Measurements from ENCODE around the gene RHBDD1.

RHBDD1 gene

DNA sequence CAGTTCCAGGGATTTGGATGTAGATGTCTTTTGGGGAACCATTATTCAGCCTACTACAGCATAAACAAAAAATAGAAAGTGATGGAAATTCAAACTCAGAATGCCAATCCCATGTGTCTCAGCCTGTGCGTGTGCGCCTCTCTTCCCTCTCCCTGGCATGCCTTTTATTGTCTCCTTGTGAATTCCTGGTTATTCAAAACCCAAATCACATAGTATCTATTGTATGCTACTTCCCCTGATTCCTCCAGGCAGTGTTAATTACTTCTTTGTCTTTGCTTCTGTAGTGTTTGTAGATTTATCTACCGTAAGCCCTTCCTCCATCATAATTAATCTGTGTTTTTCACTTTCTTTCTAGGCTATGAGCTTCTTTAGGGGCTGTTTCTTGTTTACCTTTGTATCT, 38.9 kb downstream of the RHBDD1 start:
- no peak for DNase-seq
- no peak for TF ChIP-seq POLR2A (IDR thresholded peaks at IDR 0.05; ENCODE audit: low read length)

DNA sequence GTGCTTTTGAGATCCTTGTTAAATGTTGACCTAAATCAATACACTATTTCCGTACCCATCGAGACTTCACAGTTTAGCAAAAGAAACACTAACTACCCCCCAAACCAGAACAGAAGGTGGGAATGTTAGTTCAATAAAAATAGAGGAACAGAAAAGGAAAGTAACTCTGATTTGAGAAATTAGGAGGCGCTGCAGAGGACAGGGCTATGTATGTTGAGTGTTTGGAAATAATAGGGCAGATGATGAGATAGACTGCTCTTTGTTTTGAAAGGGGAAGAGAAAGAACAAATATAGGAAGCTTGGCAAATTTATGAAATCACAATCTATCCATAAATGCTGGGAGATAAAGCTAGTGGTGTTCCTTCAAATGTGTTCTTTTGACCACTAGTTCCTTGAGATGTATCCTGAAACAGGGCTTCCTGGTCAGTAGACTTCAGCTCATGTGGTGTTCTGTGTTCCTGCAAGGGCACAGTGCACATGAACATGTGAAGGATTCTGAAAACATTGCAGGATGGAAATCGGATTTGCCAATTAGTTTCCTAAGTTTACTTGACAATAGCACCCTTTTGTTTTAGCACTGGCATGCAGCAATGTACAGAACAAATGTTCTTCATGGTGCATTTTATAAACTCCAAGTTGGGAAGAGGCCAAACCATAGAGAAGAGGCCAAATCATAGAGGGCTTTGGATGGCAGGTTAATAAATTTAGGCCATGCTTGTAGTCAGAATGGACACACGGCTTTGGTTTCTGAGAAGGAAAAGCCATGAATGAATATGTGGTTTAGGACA, 39.8 kb downstream of the RHBDD1 start:
- no peak for TF ChIP-seq GATA1 (IDR thresholded peaks at IDR 0.05; ENCODE audit: low read depth, low read length)
- no peak for TF ChIP-seq POLR2A (IDR thresholded peaks at IDR 0.05; ENCODE audit: low read length)
- DNase-seq = no peak

DNA sequence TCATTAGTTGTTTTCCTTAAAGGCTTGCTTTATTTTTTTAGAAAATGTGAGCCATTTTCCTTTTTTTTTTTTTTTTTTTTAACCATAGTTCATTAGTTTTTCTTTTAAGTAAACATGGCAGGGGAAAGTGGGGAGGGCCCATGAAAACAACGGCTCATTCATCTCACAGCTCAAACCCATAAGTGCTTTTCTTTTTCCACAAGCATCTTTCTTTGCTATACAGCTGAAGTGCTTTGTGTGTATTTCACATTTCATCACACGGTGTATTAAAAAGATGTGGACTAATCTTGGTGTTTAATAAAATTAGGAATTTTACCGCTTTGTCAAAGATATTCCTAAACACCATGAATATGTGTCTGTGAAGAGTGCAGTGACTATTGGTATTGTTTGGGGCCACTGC, 41.6 kb downstream of the RHBDD1 start:
- TF ChIP-seq POLR2A (IDR thresholded peaks at IDR 0.05; ENCODE audit: low read length) (no peak), GATA1 (IDR thresholded peaks at IDR 0.05; ENCODE audit: low read depth, low read length) (no peak)
- DNase-seq = no peak

DNA sequence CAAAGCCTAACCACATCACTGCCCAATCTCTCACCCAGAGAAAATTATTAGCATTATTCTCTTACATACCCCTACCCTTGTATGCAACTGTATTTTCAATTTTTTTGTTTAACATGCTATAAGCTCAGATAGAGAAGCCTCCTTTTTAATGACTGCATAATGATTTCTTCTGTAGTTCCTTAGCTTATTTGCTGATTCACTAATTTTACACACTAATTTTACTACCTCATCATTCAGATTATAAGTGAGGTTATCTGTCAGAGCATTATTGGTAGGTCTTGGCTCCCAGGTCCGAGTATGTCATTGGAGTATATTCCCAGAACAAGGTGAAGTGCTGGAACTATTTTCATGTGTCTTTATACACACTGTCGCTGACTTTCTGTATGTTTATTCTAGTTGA, 45.4 kb downstream of the RHBDD1 start:
- TF ChIP-seq POLR2A (IDR thresholded peaks at IDR 0.05; ENCODE audit: low read length) (no peak), GATA1 (IDR thresholded peaks at IDR 0.05; ENCODE audit: low read depth, low read length) (no peak)
- no peak for DNase-seq

DNA sequence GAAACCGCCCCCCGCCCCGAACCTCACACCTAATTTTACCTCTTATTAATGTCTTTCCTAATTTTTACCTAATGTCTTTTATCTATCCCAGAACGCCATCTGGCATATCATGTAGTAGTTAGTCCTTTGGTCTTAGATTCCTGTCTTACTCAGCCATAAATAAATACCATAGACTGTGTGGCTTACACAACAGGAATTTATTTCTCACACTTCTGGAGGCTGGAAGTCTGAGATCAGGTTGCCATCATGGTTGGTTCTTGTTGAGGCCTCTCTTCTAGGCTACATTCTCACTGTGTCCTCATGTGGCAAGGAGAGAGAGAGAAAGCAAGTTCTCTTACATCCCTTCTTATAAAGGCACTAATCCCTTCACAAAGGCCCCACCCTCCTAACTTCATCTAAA, 46.8 kb downstream of the RHBDD1 start:
- DNase-seq = no peak
- TF ChIP-seq POLR2A (IDR thresholded peaks at IDR 0.05; ENCODE audit: low read length) (no peak), GATA1 (IDR thresholded peaks at IDR 0.05; ENCODE audit: low read depth, low read length) (no peak)

DNA sequence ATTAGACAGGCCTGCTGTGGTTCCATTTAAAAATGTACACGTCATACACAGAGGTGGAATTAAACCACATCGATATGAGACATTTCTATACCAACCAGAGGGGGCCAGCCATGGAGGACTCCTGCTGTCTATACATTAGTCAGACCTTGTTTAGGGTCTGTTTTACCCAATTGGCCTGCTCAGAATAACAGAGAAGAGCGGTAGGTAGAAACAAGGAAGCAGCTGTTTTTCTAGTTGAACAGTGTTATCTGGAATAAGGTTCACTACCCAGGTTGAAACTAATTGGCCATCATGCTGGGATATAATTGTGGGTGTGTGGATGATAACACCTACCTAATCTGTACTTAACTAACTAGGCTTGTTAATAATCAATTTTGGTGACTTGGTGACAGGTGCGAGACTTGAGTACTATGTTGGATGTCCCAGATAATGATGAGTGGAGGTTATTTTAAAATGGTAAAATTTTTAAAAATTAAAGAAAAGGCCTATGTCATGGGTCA, 47.5 kb downstream of the RHBDD1 start:
- DNase-seq = no peak
- TF ChIP-seq GATA1 (IDR thresholded peaks at IDR 0.05; ENCODE audit: low read depth, low read length) (no peak), POLR2A (IDR thresholded peaks at IDR 0.05; ENCODE audit: low read length) (no peak)

DNA sequence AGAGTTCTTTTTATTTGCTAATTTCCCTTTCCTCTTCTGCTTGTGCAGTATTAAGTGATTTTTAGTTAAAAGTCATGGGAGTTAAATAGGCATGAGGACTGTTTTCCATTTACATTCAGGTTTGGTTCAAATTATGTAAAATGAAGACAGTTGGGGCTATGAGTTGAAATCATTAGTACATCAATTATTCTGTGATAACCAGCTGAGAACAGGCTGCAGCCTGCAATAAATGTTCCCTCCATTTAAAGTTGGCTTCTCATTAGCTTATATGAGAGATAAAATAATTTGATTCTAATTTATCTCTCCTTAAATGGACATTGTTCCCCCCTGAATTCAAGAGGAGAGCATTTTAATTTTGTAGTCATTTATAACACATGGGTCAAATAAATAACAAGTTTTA, 48.3 kb downstream of the RHBDD1 start:
- no peak for DNase-seq

DNA sequence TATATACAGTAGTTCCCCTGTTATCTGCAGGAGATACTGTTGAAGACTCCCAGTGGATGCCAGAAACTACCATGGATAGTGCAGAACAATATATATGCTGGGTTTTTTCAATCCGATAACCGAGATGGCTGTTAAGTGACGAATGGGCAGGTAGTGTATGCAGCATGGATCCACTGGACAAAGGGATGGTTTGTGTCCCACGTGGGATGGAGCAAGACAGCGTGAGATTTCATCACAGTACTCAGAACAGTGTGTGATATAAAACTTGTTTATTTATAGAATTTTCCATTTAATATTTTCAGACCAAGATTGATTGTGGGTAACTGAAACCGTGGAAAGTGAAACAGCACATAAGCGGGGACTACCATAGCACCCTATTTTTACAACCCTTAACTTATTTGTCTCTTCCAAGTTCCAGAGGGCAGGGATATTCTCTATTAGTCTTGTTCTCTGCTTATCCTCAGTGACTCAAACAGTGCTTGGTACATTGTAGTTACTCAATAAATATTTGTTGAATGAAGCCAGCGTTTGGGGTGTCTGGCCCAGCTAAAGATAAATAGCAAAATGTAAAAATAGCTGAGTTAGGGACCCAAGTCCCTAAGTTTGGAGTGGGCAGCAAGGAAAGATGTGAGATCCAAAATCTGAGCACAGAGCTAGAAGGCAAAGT, 50.0 kb downstream of the RHBDD1 start:
- TF ChIP-seq GATA1 (IDR thresholded peaks at IDR 0.05; ENCODE audit: low read depth, low read length) (no peak), POLR2A (IDR thresholded peaks at IDR 0.05; ENCODE audit: low read length) (no peak)
- DNase-seq = no peak

More for the DNA sequence above, 48.3 kb downstream of the RHBDD1 start:
- TF ChIP-seq GATA1 (IDR thresholded peaks at IDR 0.05; ENCODE audit: low read depth, low read length) (no peak), POLR2A (IDR thresholded peaks at IDR 0.05; ENCODE audit: low read length) (no peak)

DNA sequence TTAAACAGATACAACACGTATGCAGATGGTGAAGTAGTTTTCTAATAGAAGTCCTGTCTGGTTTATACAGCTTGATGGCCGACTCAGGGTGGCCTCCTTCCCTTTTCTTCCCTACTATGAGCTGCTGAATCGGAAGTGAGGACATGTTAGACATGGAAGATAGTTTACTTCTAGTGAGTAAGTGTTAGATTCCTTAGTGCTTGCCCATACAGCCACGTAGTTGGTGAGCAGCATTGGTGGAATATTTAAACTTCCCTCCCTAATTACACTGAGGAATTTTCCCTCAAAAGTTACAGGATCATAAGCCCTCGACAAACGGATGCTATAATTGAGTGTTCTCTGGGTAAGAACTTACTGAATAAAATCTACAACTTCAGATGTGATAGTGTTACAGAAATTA, 52.1 kb downstream of the RHBDD1 start:
- TF ChIP-seq GATA1 (IDR thresholded peaks at IDR 0.05; ENCODE audit: low read depth, low read length) (no peak), POLR2A (IDR thresholded peaks at IDR 0.05; ENCODE audit: low read length) (no peak)

DNA sequence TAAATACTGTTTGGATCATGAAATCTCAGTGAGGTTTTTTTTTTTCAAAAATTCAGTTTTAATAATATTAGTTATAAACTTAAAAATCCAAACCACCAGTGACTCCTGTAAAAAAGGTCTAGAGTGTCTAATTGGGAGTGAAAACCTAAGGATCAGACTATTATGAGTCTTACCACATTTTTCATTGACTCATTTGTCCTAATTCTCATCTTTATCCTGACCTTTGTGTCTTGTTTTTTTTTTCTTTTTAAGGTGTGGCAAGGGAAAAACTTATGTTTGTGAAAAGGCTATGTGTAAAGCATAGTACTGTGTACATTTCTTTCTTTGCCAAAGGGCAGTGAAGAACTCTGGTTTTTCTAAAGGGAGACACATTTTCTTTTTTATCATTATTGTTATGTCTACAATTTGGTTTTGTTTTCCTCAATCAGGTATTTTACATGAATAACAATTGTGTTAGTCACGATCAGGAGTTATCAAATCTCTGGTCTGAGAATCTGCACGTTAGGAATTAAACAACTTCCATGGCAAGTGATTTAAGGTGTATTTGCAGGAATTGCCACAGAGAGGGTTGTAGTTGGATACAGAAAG, 52.6 kb downstream of the RHBDD1 start:
- no peak for TF ChIP-seq GATA1 (IDR thresholded peaks at IDR 0.05; ENCODE audit: low read depth, low read length)
- TF ChIP-seq POLR2A (IDR thresholded peaks at IDR 0.05; ENCODE audit: low read length) = no peak
- DNase-seq = no peak

More for the DNA sequence above, 52.1 kb downstream of the RHBDD1 start:
- DNase-seq = no peak

DNA sequence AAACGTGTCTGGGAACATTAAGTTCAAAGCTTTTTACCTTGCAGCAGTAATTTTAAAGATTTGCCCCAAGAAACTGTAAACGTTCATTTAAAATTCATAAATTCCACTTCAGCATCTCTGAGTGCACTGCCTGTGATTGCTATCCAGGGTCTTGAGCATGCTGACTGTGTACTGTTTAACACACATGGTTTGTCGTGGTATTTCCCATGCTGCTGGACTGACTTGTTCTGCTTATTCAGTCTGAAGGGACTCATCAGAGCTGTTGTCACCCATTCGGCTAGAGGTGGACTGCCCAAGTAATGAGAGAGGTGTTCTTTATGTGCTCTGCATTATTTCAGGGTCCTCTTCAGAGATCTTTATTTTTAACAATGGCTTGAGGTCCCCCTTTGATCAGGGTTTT, 53.1 kb downstream of the RHBDD1 start:
- TF ChIP-seq GATA1 (IDR thresholded peaks at IDR 0.05; ENCODE audit: low read depth, low read length) (no peak), POLR2A (IDR thresholded peaks at IDR 0.05; ENCODE audit: low read length) (no peak)
- no peak for DNase-seq

DNA sequence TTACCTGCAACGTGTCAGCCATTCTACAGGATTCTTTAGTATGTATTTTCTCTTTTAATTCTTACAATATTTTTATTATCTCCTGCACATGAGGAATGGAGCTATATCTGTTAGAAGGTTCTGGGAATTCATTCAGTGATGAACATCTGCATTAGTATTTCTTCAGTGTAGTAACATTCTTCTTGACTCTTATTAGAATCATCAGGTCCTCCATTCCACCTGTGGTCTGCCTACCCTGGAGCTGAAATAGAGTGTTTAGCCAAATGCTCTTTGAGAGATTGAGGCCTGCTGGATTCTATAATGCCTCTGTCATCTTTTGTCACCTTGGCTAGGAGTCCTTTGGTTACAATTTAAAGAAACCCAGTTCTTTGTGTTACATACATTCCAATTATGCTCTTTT, 54.4 kb downstream of the RHBDD1 start:
- DNase-seq = no peak
- TF ChIP-seq POLR2A (IDR thresholded peaks at IDR 0.05; ENCODE audit: low read length) = no peak
- TF ChIP-seq GATA1 (IDR thresholded peaks at IDR 0.05; ENCODE audit: low read depth, low read length) = no peak

DNA sequence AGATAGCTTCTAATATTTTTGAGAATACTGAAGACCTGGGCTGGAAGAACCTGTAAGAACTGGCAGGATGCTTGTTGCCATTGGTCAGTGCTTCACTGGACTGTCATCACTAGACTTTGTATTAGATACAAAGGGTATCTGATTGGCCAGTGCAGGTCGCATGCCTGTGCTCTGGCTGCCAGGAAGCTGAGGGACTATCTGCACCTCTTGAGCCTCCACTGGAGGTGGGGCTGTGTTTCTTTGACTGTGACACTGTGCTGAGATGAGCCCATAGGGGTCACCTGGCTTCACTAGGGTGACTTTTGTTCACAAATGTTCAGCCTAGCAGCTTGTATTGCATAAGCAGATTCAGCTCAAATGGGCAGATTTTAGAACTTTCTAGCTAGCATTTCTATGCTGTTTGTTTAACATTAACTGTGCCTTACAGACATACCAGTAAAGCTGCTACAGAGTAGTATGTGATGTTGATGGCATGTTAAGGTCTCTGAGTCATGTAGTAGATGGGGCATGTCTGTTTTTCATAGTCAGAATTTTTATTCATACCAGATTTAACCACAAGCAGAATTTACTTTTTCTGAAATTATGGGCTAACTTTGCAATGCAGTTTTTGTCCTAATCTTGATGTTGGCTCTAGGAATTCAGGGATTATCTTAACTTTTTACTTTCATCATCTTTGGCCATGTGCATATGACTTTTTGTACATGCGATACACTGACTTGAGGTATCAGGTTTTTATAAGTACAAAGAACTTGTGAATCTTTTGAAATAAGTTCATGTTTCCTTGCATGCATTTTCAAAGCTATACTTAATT, 56.1 kb downstream of the RHBDD1 start:
- TF ChIP-seq GATA1 (IDR thresholded peaks at IDR 0.05; ENCODE audit: low read depth, low read length) (no peak), POLR2A (IDR thresholded peaks at IDR 0.05; ENCODE audit: low read length) (no peak)
- DNase-seq = peak; percentile 5 to 8

DNA sequence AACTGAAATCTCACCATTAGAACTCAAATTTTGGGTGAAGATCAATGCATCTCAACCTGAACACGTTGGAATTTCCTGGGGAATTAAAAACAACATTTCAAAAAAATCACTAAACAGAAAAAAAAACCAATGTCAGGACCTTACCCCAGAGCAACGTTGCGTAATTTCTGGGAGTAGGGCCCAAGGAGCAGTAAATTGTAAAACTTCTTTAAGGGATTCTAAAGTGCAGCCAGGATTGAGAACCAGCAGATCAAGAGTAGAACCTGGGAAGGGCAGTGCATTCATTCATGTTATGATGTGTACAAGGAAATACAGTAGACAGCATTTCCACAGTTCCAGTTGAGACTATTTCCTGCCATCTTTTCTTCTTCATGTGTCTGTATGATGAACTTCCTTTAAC, 56.9 kb downstream of the RHBDD1 start:
- no peak for TF ChIP-seq POLR2A (IDR thresholded peaks at IDR 0.05; ENCODE audit: low read length)
- no peak for TF ChIP-seq GATA1 (IDR thresholded peaks at IDR 0.05; ENCODE audit: low read depth, low read length)
- DNase-seq = no peak

All from erythroblast (primary cell).